HG02884 (cell line): Measurements from ENCODE around the gene TBXT.
"Not testable (repeated sequence)": the region's sequence is repeated elsewhere in the genome, so short reads cannot be mapped to it uniquely, and the experiment has no call there.

ENCODE experiments used
- ATAC-seq: cut with Tn5 transposase; IDR thresholded peaks from one replicate; pipeline ENCODE4 v1.9.1; 2021; ENCODE audit warnings: mild to moderate bottlenecking, moderate library complexity; ENCODE audit not compliant: unreplicated experiment

TBXT gene

GRCh38 chr6:166173281-166173951 is 5.8 kb upstream of the TBXT start:
- ATAC-seq: no peak

- ATAC-seq: no peak
Measured at GRCh38 chr6:166172546-166172945, 4.9 kb upstream of the TBXT start.

GRCh38 chr6:166169549-166170421 is 2.1 kb upstream of the TBXT start:
- ATAC-seq: no peak

- ATAC-seq: no peak
Measured at GRCh38 chr6:166168616-166169548, 1.2 kb upstream of the TBXT start.

DNA sequence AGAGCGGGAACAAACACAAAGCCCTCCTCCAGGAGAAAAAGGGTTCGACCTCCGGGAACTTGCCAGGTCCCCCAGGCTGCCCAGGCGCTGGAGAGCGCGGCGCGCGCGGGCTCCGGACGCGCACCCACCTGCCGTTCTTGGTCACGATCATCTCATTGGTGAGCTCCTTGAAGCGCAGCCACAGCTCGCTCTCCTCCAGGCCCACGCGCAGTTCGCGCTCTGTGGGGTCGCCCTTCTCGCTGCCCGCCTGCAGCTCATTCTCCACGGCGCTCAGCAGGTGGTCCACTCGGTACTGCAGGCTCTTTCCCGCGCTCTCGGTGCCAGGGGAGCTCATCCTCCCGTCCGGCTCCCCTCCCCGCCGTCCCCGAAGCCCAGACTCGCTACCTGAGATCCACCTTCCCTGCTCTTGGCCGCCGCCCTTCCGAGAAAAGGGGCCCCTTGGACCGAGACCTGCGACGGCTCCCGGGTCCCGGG is 356 bp downstream of the TBXT start:
- no peak for ATAC-seq

DNA sequence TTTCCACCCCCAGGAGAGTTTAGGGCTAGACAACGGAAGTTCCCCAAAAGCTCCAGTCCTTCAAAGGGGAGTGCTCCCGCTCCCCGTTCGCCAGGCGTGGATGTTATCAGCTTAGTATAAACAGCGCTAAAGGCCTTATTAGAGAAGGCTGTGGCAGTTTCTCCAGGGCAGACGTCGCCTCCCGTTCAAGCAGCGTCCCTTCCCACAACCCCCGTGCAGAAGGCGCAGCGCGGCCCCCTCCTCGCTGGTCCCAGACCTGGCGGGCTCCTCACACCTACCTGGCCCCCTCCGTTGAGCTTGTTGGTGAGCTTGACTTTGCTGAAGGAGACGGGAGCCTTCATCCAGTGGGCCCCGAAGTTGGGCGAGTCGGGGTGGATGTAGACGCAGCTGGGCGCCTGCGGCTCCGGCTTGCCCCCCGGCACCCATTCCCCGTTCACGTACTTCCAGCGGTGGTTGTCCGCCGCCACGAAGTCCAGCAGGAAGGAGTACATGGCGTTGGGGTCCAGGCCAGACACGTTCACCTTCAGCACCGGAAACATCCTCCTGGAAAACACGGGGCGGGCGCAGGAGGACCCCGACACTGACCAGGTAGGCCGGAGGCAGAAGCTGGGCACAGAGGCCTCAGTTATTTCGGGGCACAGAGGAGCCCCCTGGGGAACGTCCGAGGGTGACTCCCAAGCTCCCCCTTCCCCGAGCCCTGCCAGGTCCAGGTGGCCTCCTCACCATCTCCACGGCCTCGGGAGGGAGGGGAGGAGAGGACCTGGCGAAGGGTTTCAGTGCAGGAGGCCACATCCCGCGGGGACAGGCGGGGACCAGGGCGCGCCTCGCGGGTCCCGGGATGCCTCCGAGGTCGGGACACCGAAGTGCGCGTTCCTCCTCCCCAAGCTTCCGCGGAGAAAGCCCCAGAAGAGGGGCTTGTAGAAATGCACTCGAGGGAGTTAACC is 1.1 kb downstream of the TBXT start:
- no peak for ATAC-seq

DNA sequence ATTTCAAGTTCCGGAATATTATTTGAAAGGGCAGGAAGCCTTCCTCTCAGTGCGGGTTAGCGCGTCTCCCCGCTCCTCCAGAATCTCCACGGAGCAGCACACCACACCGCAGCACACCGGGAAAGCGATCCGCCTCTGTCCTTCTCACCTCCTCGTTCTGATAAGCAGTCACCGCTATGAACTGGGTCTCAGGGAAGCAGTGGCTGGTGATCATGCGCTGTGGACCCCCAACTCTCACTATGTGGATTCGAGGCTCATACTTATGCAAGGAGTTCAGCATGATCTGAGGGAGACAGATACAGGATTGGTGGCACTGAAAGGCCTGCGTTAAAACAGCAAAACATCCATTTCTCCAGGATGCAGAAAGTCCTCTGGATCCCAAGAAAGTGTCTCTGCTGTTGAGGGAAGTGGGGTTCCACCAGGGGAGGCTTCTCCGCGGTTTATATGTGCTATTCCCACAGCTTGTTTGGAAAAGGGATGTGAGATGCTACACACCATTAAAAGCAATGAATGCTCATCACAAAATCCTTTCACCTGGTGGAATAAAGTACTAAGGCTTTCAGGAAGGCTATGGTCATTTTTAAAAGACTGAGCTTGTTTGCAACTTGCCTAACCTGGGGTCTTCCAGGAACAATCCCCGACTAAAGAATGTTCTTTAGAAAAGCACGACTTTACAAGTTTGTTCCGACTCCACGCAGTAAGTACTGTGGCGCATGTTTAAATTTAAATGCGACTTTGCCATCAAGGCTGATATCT is 1.9 kb downstream of the TBXT start:
- ATAC-seq: no peak

GRCh38 chr6:166162599-166163342 is 4.9 kb downstream of the TBXT start:
- peak; percentile 87 for ATAC-seq

DNA sequence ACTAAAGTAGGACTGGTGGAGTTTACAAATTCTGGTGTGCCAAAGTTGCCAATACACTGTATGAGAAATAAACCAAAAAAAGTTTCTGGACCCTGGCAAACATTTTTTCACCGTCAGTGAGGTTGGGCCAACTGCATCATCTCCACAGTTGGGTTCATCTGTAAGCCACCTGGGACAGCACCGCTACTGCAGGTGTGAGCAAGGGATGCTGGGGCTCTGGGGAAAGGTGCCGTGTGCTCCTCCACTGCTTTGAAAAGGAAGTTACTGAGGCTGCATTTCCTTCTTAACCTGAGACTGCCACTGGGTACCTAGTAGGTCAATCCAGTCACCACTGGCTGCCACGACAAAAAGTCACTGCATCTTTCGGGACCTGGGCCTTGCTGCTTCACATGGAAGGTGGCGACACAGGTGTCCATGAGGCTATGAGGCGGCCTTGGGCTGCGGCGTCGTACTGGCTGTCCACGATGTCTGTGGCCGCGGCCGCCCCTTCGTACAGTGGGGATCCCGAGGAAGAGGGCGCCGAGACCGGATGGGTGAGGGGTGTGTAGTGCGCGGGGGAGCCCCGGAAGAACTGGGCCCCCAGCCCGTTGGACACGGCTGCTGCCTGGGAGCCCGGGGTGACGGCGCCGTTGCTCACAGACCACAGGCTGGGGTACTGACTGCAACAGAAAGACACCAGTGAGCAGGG is 9.6 kb downstream of the TBXT start:
- no peak for ATAC-seq

DNA sequence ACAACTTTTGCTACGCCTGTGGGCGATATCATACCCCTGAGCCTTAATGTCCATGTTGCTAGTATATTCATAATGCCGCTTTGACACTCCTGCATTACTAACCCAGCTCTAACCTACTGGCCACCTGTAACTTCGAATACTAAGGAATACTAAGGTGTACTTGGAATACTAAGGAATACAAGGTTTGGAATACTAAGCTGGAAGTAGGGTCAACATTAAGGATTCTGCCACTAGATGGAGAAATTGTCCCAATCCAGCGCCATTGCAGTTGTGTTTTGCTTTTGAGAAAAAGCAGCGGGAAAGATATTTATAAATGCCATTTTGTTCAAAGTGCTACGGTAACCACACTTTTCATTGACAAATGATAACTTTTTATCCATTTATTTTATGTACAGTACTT is 10.7 kb downstream of the TBXT start:
- ATAC-seq: no peak

- ATAC-seq: no peak
Measured at GRCh38 chr6:166153966-166154365, 13.7 kb downstream of the TBXT start.

DNA sequence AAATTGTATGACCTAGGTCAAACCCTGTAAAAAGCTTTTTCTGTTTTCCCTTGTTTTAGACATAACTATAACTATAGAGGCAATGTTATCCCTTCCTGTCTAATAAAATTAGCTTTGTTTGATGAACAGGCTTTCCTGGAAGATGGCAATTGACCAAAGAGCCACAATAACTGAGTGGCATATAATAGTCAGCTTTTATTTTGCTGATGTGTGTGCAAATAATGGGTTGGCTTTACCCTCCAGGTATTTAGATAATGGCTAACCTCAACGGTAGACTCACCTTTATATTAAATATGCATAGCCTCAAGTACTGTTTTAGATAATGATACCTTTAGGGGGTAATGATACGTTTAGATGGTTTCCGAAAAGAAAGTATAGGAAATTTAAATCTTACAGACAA is 15.0 kb downstream of the TBXT start:
- no peak for ATAC-seq

GRCh38 chr6:166151798-166152197 is 15.9 kb downstream of the TBXT start:
- no peak for ATAC-seq

DNA sequence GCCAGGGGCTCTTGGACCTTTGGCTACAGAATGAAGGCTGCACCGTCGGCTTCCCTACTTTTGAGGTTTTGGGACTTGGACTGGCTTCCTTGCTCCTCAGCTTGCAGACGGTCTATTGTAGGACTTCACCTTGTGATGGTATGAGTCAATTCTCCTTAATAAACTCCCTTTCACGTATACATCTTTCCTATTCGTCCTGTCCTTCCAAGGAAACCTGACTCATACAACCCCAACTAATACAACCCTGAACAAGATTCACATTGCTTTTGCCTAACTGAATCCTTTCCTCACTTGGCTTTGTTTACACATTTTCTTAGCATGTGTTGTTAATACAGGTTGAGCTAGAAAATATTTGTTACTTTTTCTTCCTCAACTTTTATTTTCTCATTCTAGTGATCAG is 21.9 kb downstream of the TBXT start:
- ATAC-seq: no peak

- no peak for ATAC-seq
Measured at GRCh38 chr6:166143011-166143410, 24.6 kb downstream of the TBXT start.

- ATAC-seq: no peak
Measured at GRCh38 chr6:166127624-166128472, 39.8 kb downstream of the TBXT start.

- not testable (repeated sequence) for ATAC-seq
Measured at GRCh38 chr6:166123115-166123514, 44.5 kb downstream of the TBXT start.
